Endometrium (tissue), 2 donors: ENCODE results near the gene PTGER3.

Experiments used
- FAIRE-seq: peaks from 2 replicates; lab custom pipeline; 2012; peaks lifted over from hg19 to GRCh38; lab: Jason Lieb, UNC
- donor health status: control.
- donor health status: control.

The PTGER3 gene

GRCh38 chr1:71047635-71048607 is at the start of gene PTGER3:
Gene PTGER3, minus strand, starts transcription at chr1:71047816. Its CDS starts 239 bp downstream, at chr1:71047577.
- FAIRE-seq = no peak

DNA sequence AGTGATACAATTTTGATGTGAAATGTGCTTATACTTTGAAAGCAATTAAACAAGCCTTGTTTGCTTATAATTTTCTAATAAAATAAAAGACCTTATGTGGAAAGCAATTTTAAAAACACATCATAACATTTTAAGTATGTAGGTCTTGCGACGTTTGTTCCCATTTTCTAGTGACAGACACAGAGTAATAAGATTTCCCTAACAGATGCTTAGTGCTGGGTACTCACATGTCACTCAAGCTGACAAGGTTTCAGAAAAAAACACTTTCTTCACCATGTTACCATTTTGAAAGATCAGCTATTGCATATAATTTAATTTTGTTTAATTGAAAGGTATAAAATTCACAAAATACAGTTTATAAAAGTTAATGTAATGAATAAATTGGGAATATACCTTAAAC is 47.3 kb upstream of the PTGER3 start:
- no peak for FAIRE-seq

DNA sequence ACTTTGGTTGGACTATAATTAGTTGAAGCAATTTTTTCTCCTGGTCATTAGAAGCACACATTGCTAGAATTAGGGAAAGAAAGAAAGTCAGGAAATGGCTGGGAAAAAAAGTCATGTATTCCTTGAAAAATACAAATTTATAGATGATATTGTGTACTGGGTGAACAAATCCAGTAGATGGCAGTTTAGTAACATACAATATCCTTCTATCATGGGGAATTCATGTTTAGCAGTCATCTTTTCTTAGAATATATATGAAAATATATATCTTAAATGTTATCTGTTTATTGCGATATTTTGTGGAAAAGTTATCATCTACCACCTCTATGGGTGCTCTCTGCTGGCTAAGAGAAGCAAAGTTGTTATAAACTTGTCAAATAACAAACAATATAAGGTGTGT is 46.3 kb upstream of the PTGER3 start:
- peak; percentile 21 for FAIRE-seq

- no peak for FAIRE-seq
Observed at GRCh38 chr1:71089536-71090270, 42.1 kb upstream of the PTGER3 start.

- no peak for FAIRE-seq
Observed at GRCh38 chr1:71088645-71089287, 41.1 kb upstream of the PTGER3 start.

GRCh38 chr1:71087713-71088112 is 40.1 kb upstream of the PTGER3 start:
- no peak for FAIRE-seq

GRCh38 chr1:71087060-71087459 is 39.4 kb upstream of the PTGER3 start:
- FAIRE-seq = no peak

GRCh38 chr1:71086331-71086730 is 38.7 kb upstream of the PTGER3 start:
- no peak for FAIRE-seq

DNA sequence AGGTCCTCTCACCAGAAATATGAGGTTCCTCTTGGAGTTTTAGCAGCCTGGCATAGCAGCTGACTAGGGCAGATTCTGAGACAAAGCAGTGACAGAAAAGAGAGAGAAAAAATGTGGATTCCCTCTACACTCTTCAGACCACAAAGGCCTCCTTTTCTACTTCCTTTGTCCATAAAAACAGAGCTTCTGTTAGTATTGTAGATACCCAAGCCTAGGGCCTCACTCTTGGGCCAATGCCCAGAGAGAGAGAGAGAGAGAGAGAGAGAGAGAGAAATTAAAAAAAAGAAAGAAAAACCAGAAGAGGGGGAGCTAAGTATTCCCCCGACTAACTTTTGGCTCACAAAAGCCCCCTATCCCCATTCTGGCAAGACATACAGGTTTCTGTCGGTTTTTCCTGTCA is 35.7 kb upstream of the PTGER3 start:
- FAIRE-seq = no peak

GRCh38 chr1:71081697-71082080 is 34.1 kb upstream of the PTGER3 start:
- FAIRE-seq = no peak

- peak; percentile 94 for FAIRE-seq
Observed at GRCh38 chr1:71080739-71081696, 33.4 kb upstream of the PTGER3 start, which contains the start of gene ZRANB2. Gene ZRANB2, minus strand, starts transcription at chr1:71081035. Its CDS starts 40 bp downstream, at chr1:71080995.

GRCh38 chr1:71080230-71080738 is 32.7 kb upstream of the PTGER3 start:
- FAIRE-seq = no peak

DNA sequence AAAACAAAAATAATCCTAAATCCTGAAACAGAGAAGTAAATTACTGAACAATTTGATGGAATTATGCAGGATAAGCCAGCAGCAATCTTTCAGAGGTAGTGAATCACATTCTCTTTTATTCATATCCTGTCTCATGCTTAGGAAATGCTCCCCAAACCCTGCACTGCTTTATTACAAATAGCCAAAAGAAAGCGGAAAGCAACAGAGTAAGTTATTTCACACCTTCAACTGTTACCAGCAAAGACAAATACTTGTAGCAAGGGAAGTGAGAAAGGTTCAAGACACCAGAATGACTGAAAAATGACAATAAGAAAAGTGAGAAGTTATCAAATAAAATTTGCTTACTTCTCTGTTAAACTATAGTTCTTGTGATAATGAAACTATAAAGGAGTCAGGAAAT is 27.1 kb upstream of the PTGER3 start:
- FAIRE-seq = no peak

- no peak for FAIRE-seq
Observed at GRCh38 chr1:71072273-71072672, 24.7 kb upstream of the PTGER3 start.

GRCh38 chr1:71071720-71072119 is 24.1 kb upstream of the PTGER3 start:
- no peak for FAIRE-seq

DNA sequence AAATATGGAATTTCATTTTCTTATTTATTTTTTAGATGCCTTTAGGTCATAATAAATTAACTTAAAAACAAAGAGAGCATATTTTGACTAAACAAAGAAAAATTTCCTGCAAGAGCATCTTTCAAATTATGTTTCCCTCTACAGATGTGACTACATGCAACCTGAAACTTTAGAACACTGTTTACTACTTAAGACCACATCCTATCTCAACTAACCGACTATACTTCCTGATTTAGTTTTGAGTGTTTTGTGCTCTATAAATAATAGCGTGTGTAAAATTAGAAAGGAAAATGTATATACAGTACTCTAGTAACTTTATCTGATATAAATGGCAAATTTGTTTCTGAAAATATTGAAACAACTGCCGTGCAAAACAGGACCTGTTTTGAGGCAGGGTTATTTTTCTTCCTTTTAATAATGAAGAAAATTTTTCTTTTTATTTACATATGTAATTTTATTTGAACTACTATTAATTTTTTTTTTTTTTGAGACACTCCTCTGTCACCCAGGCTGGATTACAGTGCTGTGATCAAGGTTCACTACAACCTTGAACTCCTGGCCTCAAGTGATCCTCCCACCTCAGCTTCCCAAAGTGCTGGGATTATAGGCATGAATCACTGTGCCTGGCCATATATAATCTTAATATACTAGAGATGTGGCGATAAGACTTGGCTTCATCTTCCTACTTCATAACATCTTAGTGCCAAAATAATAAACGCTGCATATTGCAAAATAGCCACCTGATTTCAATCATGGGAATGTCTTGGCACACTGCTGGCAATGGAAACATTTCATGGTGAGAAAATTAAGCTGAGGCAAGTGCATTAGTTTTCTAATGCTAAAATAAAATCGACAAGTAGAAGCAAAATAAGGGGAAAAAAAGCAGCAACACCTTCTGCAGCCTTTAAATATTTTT is 21.0 kb upstream of the PTGER3 start:
- FAIRE-seq = no peak

DNA sequence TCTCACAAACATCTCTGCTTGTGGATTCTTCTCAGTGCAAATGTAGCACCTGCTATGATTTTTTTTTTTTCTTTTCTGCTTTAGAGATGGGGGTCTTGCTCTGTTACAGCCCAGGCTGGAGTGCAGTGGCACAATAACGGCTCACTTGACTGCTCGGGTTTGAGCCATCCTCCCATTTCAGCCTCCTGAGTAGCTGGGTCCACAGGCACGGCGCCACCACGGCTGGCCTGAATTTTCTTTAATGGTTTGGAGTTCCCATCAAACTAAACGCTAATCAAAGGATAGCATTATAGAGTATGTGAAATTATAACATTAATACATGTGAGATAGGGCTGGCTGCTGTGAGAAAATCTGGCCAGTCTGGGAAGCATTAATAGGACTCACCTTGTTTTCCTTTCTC is 7.2 kb upstream of the PTGER3 start:
- no peak for FAIRE-seq

DNA sequence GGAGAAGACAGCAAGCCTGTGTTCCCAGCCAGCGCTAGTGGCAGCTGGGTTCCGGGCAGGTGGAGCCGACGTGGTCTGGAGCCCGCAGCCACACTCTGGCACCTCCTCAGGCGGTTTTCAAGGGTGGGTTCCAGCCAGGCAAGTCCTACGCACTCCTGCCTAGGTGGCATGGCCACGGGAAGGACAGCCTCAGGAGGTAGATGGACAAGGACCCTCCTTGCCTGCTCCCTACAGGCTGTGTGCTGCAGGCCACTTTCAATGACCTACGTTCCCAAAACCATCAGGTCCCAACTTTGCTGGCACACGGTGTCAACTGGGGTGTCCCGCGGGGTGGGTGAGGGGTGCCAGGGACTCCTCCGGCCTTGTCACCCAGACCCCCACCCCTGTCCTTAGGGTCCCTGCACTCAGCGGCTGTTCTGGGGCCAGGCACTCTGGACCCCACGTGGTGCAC is 6.7 kb upstream of the PTGER3 start:
- FAIRE-seq = no peak

DNA sequence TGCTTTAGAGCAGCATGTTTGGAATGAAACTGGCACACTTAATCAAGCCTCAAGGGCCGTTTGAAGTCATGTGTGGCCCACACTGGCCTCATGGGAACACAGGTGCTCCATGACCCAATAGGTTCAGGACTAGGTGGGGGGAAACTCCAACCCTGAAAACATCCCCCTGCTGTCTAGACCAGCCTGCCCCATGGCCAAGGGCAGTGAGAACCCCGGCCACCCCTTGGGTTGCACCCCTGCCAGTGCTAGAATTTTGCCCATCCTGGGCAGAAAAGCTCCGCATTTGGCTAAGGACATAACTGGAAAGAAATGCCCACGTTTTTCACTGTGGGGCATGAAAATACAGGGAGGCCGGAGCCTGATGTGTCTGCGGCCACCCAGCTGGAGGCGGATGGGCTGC is 6.1 kb upstream of the PTGER3 start:
- FAIRE-seq = no peak

GRCh38 chr1:71053146-71053545 is 5.5 kb upstream of the PTGER3 start:
- no peak for FAIRE-seq
